H1 (cell line): ENCODE data around the gene CREB3L1. TPM values are rescaled to one million over a fixed set of nuclear protein-coding genes. Genes with fewer than 3 reads are reported as not detected.

Experiments
- CTCF ChIA-PET: fragments of 300-600 bp; sonication (Branson Sonifier 250); formaldehyde crosslinking; loops from one replicate; lab custom pipeline; 2021; ENCODE audit not compliant: partially characterized antibody; lab: Charles Lee
- POLR2A ChIA-PET: fragments of 300-600 bp; sonication (Branson Sonifier 250); formaldehyde crosslinking; loops from one replicate; lab custom pipeline; 2021; ENCODE audit warnings: inconsistent platforms; ENCODE audit not compliant: partially characterized antibody; lab: Charles Lee
- DNase-seq, 2 experiments: peaks; one replicate each; pipeline versions ENCODE4 v3.0.0 to v3.0.0-alpha.2; 2010 to 2022; ENCODE audit warnings: low spot score in 2 of 2, low read depth in 1 of 2, mixed read lengths in 1 of 2
- FAIRE-seq: peaks from 2 replicates; lab custom pipeline; 2011; peaks lifted over from hg19 to GRCh38; lab: Jason Lieb, UNC
- H2AFZ ChIP-seq: 2 replicates; pipeline ENCODE4 v1.8.1; 2012; ENCODE audit warnings: low read length, inconsistent platforms
- H2AK5ac ChIP-seq: 2 replicates; pipeline ENCODE4 v1.6.1; 2013; ENCODE audit warnings: low read depth, low read length
- H2BK120ac ChIP-seq: replicated peaks from 2 replicates; pipeline ENCODE3; 2013; ENCODE audit warnings: low read depth, low read length, inconsistent platforms
- H2BK12ac ChIP-seq: 2 replicates; pipeline ENCODE4 v1.6.1; 2013; ENCODE audit warnings: low read depth, low read length
- H2BK15ac ChIP-seq: 2 replicates; pipeline ENCODE4 v1.6.1; 2013; ENCODE audit warnings: low read length
- H2BK20ac ChIP-seq: 2 replicates; pipeline ENCODE4 v1.6.1; 2013; ENCODE audit warnings: low read length
- H2BK5ac ChIP-seq: 2 replicates; pipeline ENCODE4 v1.6.1; 2013; ENCODE audit warnings: low read depth, low read length
- H3K14ac ChIP-seq: 2 replicates; pipeline ENCODE4 v1.6.1; 2013; ENCODE audit warnings: inconsistent platforms; ENCODE audit not compliant: insufficient read length
- H3K18ac ChIP-seq: 2 replicates; pipeline ENCODE4 v1.6.1; 2013; ENCODE audit warnings: low read length; ENCODE audit errors: extremely low read depth
- H3K23ac ChIP-seq: 2 replicates; pipeline ENCODE4 v1.6.1; 2013; ENCODE audit warnings: inconsistent platforms; ENCODE audit not compliant: insufficient read length
- H3K23me2 ChIP-seq: 2 replicates; pipeline ENCODE4 v1.6.1; 2013; ENCODE audit warnings: low read depth, low read length
- H3K27ac ChIP-seq: 2 replicates; pipeline ENCODE4 v1.6.1; 2011; ENCODE audit warnings: low read depth, low read length, inconsistent platforms
- H3K27me3 ChIP-seq, 4 experiments: replicated peaks in 1 of 4; 1 replicate in 1 of 4; 2 replicates in 3 of 4; pipeline versions ENCODE4 v1.6.1 to v1.8.1; 2011 to 2013; ENCODE audit warnings: low read length in 3 of 4, mild to moderate bottlenecking in 3 of 4, inconsistent platforms in 2 of 4, mixed read lengths in 2 of 4, moderate library complexity in 1 of 4; ENCODE audit not compliant: control insufficient read depth in 3 of 4, insufficient read depth in 3 of 4; ENCODE audit errors: extremely low read depth in 1 of 4
- H3K36me3 ChIP-seq, 4 experiments: 2 replicates each; pipeline versions ENCODE4 v1.6.1 to v1.8.1; 2011 to 2013; ENCODE audit warnings: mild to moderate bottlenecking in 4 of 4, low read length in 3 of 4, moderate library complexity in 2 of 4, control low read depth in 1 of 4, inconsistent platforms in 1 of 4; ENCODE audit not compliant: insufficient read depth in 4 of 4, control insufficient read depth in 2 of 4
- H3K4ac ChIP-seq: replicated peaks from 2 replicates; pipeline ENCODE3; 2013; ENCODE audit warnings: low read length, low read depth, mixed read lengths, inconsistent platforms; ENCODE audit not compliant: insufficient read length
- H3K4me1 ChIP-seq, 4 experiments: replicated peaks in 1 of 4; 1 replicate in 1 of 4; 2 replicates in 3 of 4; pipeline versions ENCODE4 v1.6.1 to v1.8.1; 2011 to 2013; ENCODE audit warnings: low read length in 3 of 4, inconsistent platforms in 2 of 4, mixed read lengths in 1 of 4; ENCODE audit not compliant: insufficient read depth in 4 of 4, control insufficient read depth in 3 of 4
- H3K4me2 ChIP-seq, 2 experiments: 2 replicates each; pipeline versions ENCODE4 v1.6.1 to v1.8.1; 2011 to 2013; ENCODE audit warnings: low read depth in 2 of 2, low read length in 2 of 2, control low read depth in 1 of 2, inconsistent platforms in 1 of 2, mild to moderate bottlenecking in 1 of 2; ENCODE audit not compliant: insufficient read depth in 1 of 2
- H3K4me3 ChIP-seq, 4 experiments: fragments of 200-600, 300-600 bp in 1 of 4; sonication (generic), shearing (Covaris generic), sonication (Bioruptor Twin) in 1 of 4; 2 replicates each; pipeline versions ENCODE4 v1.5.1 to v1.8.1; 2011 to 2016; ENCODE audit warnings: low read length in 4 of 4, low read depth in 3 of 4, control low read depth in 2 of 4, inconsistent platforms in 2 of 4, mild to moderate bottlenecking in 2 of 4, mixed read lengths in 1 of 4, moderate library complexity in 1 of 4; ENCODE audit not compliant: insufficient read depth in 2 of 4; ENCODE audit errors: extremely low read depth in 1 of 4
- H3K56ac ChIP-seq: replicated peaks from 2 replicates; pipeline ENCODE3; 2013; ENCODE audit warnings: low read depth, mild to moderate bottlenecking, mixed read lengths, low read length, inconsistent platforms; ENCODE audit not compliant: insufficient read length
- H3K79me1 ChIP-seq: 2 replicates; pipeline ENCODE4 v1.6.1; 2013; ENCODE audit warnings: low read depth, low read length, control low read depth
- H3K79me2 ChIP-seq, 2 experiments: 2 replicates each; pipeline versions ENCODE4 v1.6.1 to v1.8.1; 2012 to 2013; ENCODE audit warnings: low read length in 2 of 2, mild to moderate bottlenecking in 2 of 2, inconsistent platforms in 1 of 2; ENCODE audit not compliant: insufficient read depth in 2 of 2, control insufficient read depth in 1 of 2
- H3K9ac ChIP-seq, 4 experiments: replicated peaks in 1 of 4; 1 replicate in 1 of 4; 2 replicates in 3 of 4; pipeline versions ENCODE4 v1.6.1 to v1.8.1; 2011 to 2013; ENCODE audit warnings: low read depth in 3 of 4, low read length in 3 of 4, control low read depth in 2 of 4, mild to moderate bottlenecking in 2 of 4, moderate library complexity in 2 of 4, inconsistent platforms in 1 of 4; ENCODE audit errors: extremely low read depth in 1 of 4
- H3K9me3 ChIP-seq, 2 experiments: 2 replicates each; pipeline versions ENCODE4 v1.6.1 to v1.8.1; 2012 to 2013; ENCODE audit warnings: mild to moderate bottlenecking in 2 of 2, moderate library complexity in 2 of 2, control low read depth in 1 of 2, inconsistent platforms in 1 of 2, low read depth in 1 of 2, low read length in 1 of 2, mixed read lengths in 1 of 2; ENCODE audit not compliant: insufficient read depth in 2 of 2
- H4K20me1 ChIP-seq, 2 experiments: replicated peaks in 1 of 2; 2 replicates each; pipeline versions ENCODE3 to v1.8.1; 2011 to 2013; ENCODE audit warnings: inconsistent platforms in 2 of 2, low read length in 2 of 2, mild to moderate bottlenecking in 1 of 2; ENCODE audit not compliant: insufficient read depth in 2 of 2, control insufficient read depth in 1 of 2
- H4K5ac ChIP-seq: 2 replicates; pipeline ENCODE4 v1.6.1; 2013; ENCODE audit warnings: low read length, low read depth, mixed read lengths, inconsistent platforms; ENCODE audit not compliant: insufficient read length
- H4K8ac ChIP-seq: 2 replicates; pipeline ENCODE4 v1.8.0; 2013; ENCODE audit warnings: mild to moderate bottlenecking, moderate library complexity, low read length, inconsistent platforms; ENCODE audit not compliant: insufficient read depth; ENCODE audit errors: extremely low read depth
- H4K91ac ChIP-seq: replicated peaks from 2 replicates; pipeline ENCODE3; 2013; ENCODE audit warnings: low read length, mixed read lengths, inconsistent platforms; ENCODE audit not compliant: insufficient read length
- EZH2 ChIP-seq: fragments of 200-600 bp; sonication (generic); IDR thresholded peaks from 2 replicates; pipeline ENCODE4 v1.7.1; 2012; ENCODE audit warnings: low read depth, mild to moderate bottlenecking, moderate library complexity, low read length, inconsistent platforms; ENCODE audit not compliant: severe bottlenecking
- HDAC2 ChIP-seq, 2 experiments: fragments of 300-600 bp in 1 of 2; sonication (generic) in 1 of 2; IDR thresholded peaks; 2 replicates each; pipeline ENCODE4 v1.6.1; 2011 to 2012; ENCODE audit warnings: low read depth in 2 of 2, low read length in 2 of 2, mild to moderate bottlenecking in 2 of 2, moderate library complexity in 2 of 2, borderline replicate concordance in 1 of 2, inconsistent platforms in 1 of 2
- HDAC6 ChIP-seq: IDR thresholded peaks from one replicate; pipeline ENCODE4 v1.7.1; 2012; ENCODE audit warnings: low read depth, mild to moderate bottlenecking, inconsistent platforms, low read length, moderate library complexity
- NRF1 ChIP-seq: IDR thresholded peaks from 2 replicates; pipeline ENCODE4 v1.6.1; 2011; ENCODE audit warnings: mild to moderate bottlenecking, low read depth, low read length, improper control_type of control experiment
- POLR2A ChIP-seq, 2 experiments: IDR thresholded peaks; 1 replicate in 1 of 2; 2 replicates in 1 of 2; pipeline ENCODE4 v1.6.1; 2011; ENCODE audit warnings: low read depth in 2 of 2, low read length in 2 of 2, mild to moderate bottlenecking in 2 of 2; ENCODE audit errors: control extremely low read depth in 1 of 2
- RNF2 ChIP-seq: fragments of 200-900, 300-1000 bp; sonication (generic); IDR thresholded peaks from 2 replicates; pipeline ENCODE4 v1.7.1; 2016; ENCODE audit warnings: borderline replicate concordance, low read depth, mild to moderate bottlenecking, antibody characterized with exemption, low read length; ENCODE audit not compliant: poor library complexity, severe bottlenecking; ENCODE audit errors: missing control alignments
- SAP30 ChIP-seq: fragments of 300-600 bp; sonication (generic); IDR thresholded peaks from 2 replicates; pipeline ENCODE4 v1.7.1; 2012; ENCODE audit warnings: low read length, moderate library complexity, mild to moderate bottlenecking, inconsistent platforms; ENCODE audit not compliant: insufficient read depth, insufficient replicate concordance
- SIRT6 ChIP-seq: IDR thresholded peaks from one replicate; pipeline ENCODE4 v1.7.1; 2012; ENCODE audit warnings: low read length, inconsistent platforms
- WGBS, 2 experiments: shearing (Covaris generic) in 1 of 2; methylation state at CpG; one replicate each; pipeline versions ENCODE4 v1.1.6 to v1.1.7; 2013 to 2015; ENCODE audit warnings: low lambda C conversion rate in 2 of 2, mixed read lengths in 2 of 2, inconsistent platforms in 1 of 2, low coverage in 1 of 2, missing lambda C conversion rate in 1 of 2; ENCODE audit not compliant: insufficient replicate concordance in 2 of 2, insufficient coverage in 1 of 2, insufficient read length in 1 of 2; ENCODE audit errors: extremely low coverage in 1 of 2, missing lambda C conversion rate in 1 of 2; 5-methylcytosine and 5-hydroxymethylcytosine counted together
- polyA plus RNA-seq, 7 experiments: library from polyadenylated mRNA; depleted of rRNA in 3 of 7; stranded (reverse) in 5 of 7; unstranded in 2 of 7; fragments of >200 nt in 5 of 7; fragments of 200-250 nt in 2 of 7; gene quantifications; 1 replicate in 5 of 7; 2 replicates in 1 of 7; 4 replicates in 1 of 7; pipeline versions ENCODE4 v1.2.1 to v1.2.3, GENCODE V29; 2011 to 2013; ENCODE audit warnings: missing spikeins in 2 of 7, mixed read lengths in 2 of 7
- total RNA-seq: library from RNA; stranded (reverse); fragmentation: NEBNext Ultra II Directional; extraction: Animal tissue kit (Norgen Biotek cat#: 25700); gene quantifications from 2 replicates; pipeline ENCODE4 v1.2.1, GENCODE V29; 2021

CREB3L1 gene
- total and polyA plus RNA-seq, 2 of the 8 experiments (the other 6 are each of a cell fraction or from before 2014, with no cell fraction given) = 4.1 to 12.7 TPM

- H2BK20ac ChIP-seq = no peak overlapping the region
- H4K5ac ChIP-seq = no peak overlapping the region
- H3K4ac ChIP-seq = no peak overlapping the region
- no peak overlapping the region for H3K56ac ChIP-seq
- FAIRE-seq (no peak), DNase-seq (no peak)
- no peak overlapping the region for H4K91ac ChIP-seq
- no peak overlapping the region for H3K18ac ChIP-seq
- peaks cover 0 to 5% of the 10 kb centered on the region in 2 experiments; a peak in 1 of 4 replicates for H3K79me2 ChIP-seq
- H2BK12ac ChIP-seq = no peak overlapping the region
- no peak overlapping the region for H2AFZ ChIP-seq
- no peak overlapping the region for H2BK5ac ChIP-seq
- H3K27ac ChIP-seq = no peak overlapping the region
- no peak for TF ChIP-seq SIRT6
- no peak for TF ChIP-seq NRF1
- TF ChIP-seq EZH2 = no peak
- no peak for TF ChIP-seq RNF2
- no peak for TF ChIP-seq HDAC6
- no peak for TF ChIP-seq SAP30
- no peak for TF ChIP-seq HDAC2 (IDR thresholded peaks at IDR 0.05; ENCODE audit: borderline replicate concordance in 1 of 2, low read depth in 2 of 2, low read length in 2 of 2)
- TF ChIP-seq POLR2A (IDR thresholded peaks at IDR 0.05; ENCODE audit: control extremely low read depth in 1 of 2, low read depth in 2 of 2, low read length in 2 of 2) = no peak
- H3K9ac ChIP-seq = no peak overlapping the region
- no peak overlapping the region for H3K14ac ChIP-seq
- H3K23ac ChIP-seq = no peak overlapping the region
- H3K27me3 ChIP-seq = no peaks in the 10 kb centered on the region
- no peaks in the 10 kb centered on the region for H3K9me3 ChIP-seq
- no peak overlapping the region for H2AK5ac ChIP-seq
- H2BK120ac ChIP-seq = no peak overlapping the region
- H3K4me2 ChIP-seq = no peak overlapping the region
- no peaks in the 10 kb centered on the region; the same call in 1 of the 2 replicates for H3K79me1 ChIP-seq
- H3K23me2 ChIP-seq = no peaks in the 10 kb centered on the region
- H2BK15ac ChIP-seq = no peak overlapping the region
- H4K8ac ChIP-seq = no peak overlapping the region; the same call in 1 of the 2 replicates
- CTCF ChIA-PET = interaction anchor here (0.6 to 44.5 kb wide), 5 partner anchors 7 to 510 kb away, joined by 3 to 1004 read pairs (median 4); partner anchors contain the start of gene DGKZ
- H4K20me1 ChIP-seq = peaks cover 1 to 18% of the 10 kb centered on the region in 2 experiments
- 98% methylated on average over 13 of the region's 13 CpGs; no CpG with 5 or more reads in 1 of the 2 experiments for WGBS, 2 experiments
- peaks cover 0 to 13% (median 3%) of the 10 kb centered on the region in 4 experiments; a peak in 5 of 7 replicates for H3K4me1 ChIP-seq
- H3K4me3 ChIP-seq = no peak overlapping the region
- POLR2A ChIA-PET = interaction anchor here (1.4 kb wide), 1 partner anchor 11 kb away, joined by 5 read pairs; the partner anchor contains the start of gene MDK
- peaks cover 6 to 29% (median 14%) of the 10 kb centered on the region in 4 experiments; a peak in 6 of 8 replicates for H3K36me3 ChIP-seq
Observed at GRCh38 chr11:46370253-46370652, 92.8 kb downstream of the CREB3L1 start.
